Stomach (tissue), 9 donors: Measurements from ENCODE around the gene C17orf107. TPM values are rescaled to one million over a fixed set of nuclear protein-coding genes. Genes with fewer than 3 reads are reported as not detected.

Experiments used
- DNase-seq, 2 donors: peaks; one replicate each; pipeline versions ENCODE4 v3.0.0 to v3.0.0-alpha.2; 2013 to 2019
- H3K27ac ChIP-seq, 5 donors: fragments of 200-600 bp in 4 of 5; sonication (generic) in 4 of 5; one replicate each; pipeline ENCODE4 v1.5.1; 2013 to 2019; ENCODE audit warnings: mild to moderate bottlenecking in 1 of 5, moderate library complexity in 1 of 5
- H3K27me3 ChIP-seq, 3 donors: fragments of 200-600 bp; sonication (generic); one replicate each; pipeline ENCODE4 v1.5.1; 2017 to 2019; ENCODE audit warnings: mixed run types in 1 of 3
- H3K36me3 ChIP-seq, 4 donors: fragments of 200-600 bp; sonication (generic); 1 replicate in 3 of 4; 2 replicates in 1 of 4; pipeline ENCODE4 v1.5.1; 2016 to 2019
- H3K4me1 ChIP-seq, 4 donors: fragments of 200-600 bp; sonication (generic); one replicate each; pipeline ENCODE4 v1.5.1; 2016 to 2019
- H3K4me3 ChIP-seq, 4 donors: fragments of 200-600 bp; sonication (generic) in 3 of 4; one replicate each; pipeline ENCODE4 v1.5.1; 2016 to 2019; ENCODE audit warnings: mild to moderate bottlenecking in 1 of 4
- H3K9me3 ChIP-seq, 4 donors: fragments of 200-600 bp; sonication (generic); one replicate each; pipeline ENCODE4 v1.5.1; 2016 to 2019
- EP300 ChIP-seq: sonication (generic); formaldehyde crosslinking; IDR thresholded peaks from one replicate; pipeline ENCODE4 v1.6.1; 2017; ENCODE audit warnings: antibody characterized with exemption
- POLR2A ChIP-seq, 4 donors: fragments of 450-650 bp; IDR thresholded peaks; one replicate each; pipeline ENCODE4 v1.6.1; 2016; ENCODE audit warnings: antibody characterized with exemption in 4 of 4, control low read depth in 2 of 4, mild to moderate bottlenecking in 1 of 4, moderate library complexity in 1 of 4
- POLR2AphosphoS5 ChIP-seq, 3 donors: sonication (generic); formaldehyde crosslinking; IDR thresholded peaks; one replicate each; pipeline ENCODE4 v1.6.1; 2016; ENCODE audit warnings: antibody characterized with exemption in 3 of 3
- WGBS, 5 donors: extraction: QIAGEN DNeasy Blood & Tissue Kit in 3 of 5; methylation state at CpG; one replicate each; pipeline versions ENCODE4 v1.1.5 to v1.1.7; 2013 to 2018; 5-methylcytosine and 5-hydroxymethylcytosine counted together
- intact Hi-C: fragments of 100-400 bp; cut with DNase I; formaldehyde crosslinking; loops from one replicate; pipeline ENCODE4 v1.15.1; 2023; ENCODE audit warnings: low total_unique reads
- polyA plus RNA-seq, 3 donors: library from polyadenylated mRNA; stranded (reverse); fragments of 200-250 nt; gene quantifications; one replicate each; pipeline ENCODE4 v1.2.3, GENCODE V29; 2013
- total RNA-seq, 5 donors: library from RNA; depleted of rRNA; stranded (reverse); fragments of >200 nt; gene quantifications; one replicate each; pipeline versions ENCODE4 v1.1.0 to v1.2.3, GENCODE V29; 2014 to 2016
- TF ChIP-seq, protein P1 (sequence below), 7 experiments: fragments of 450-650 bp in 4 of 7; fragments of 200-600 bp in 3 of 7; sonication (generic) in 3 of 7; IDR thresholded peaks; one replicate each; pipeline ENCODE4 v1.5.1; 2016 to 2019; ENCODE audit warnings: antibody characterized with exemption in 7 of 7, control low read depth in 2 of 7, mild to moderate bottlenecking in 1 of 7
- donor health status: healthy with polysubstance abuse.
- donor health status: Bipolar disorder and iron deficiency.
- donor health status: healthy.

C17orf107 gene
- total and polyA plus RNA-seq, 8 donors = 0.75 to 6.6 (median 2.8) TPM; not detected in 1

DNA sequence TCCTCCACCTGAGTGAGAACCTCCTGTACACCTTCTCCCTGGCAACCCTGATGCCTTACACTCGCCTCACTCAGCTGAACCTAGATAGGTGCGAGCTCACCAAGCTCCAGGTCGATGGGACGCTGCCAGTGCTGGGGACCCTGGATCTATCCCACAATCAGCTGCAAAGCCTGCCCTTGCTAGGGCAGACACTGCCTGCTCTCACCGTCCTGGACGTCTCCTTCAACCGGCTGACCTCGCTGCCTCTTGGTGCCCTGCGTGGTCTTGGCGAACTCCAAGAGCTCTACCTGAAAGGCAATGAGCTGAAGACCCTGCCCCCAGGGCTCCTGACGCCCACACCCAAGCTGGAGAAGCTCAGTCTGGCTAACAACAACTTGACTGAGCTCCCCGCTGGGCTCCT, 33.4 kb downstream of the C17orf107 start:
- no peaks in the 10 kb centered on the region for H3K27me3 ChIP-seq
- H3K27ac ChIP-seq = no peak overlapping the region
- intact Hi-C loops = no loop called here
- H3K9me3 ChIP-seq = no peaks in the 10 kb centered on the region
- DNase-seq = no peak
- WGBS, 5 donors = 91 to 96% (median 91%) methylated on average over 8 to 12 of the region's 12 CpGs
- no peak for TF ChIP-seq EP300
- TF ChIP-seq, protein P1, sequence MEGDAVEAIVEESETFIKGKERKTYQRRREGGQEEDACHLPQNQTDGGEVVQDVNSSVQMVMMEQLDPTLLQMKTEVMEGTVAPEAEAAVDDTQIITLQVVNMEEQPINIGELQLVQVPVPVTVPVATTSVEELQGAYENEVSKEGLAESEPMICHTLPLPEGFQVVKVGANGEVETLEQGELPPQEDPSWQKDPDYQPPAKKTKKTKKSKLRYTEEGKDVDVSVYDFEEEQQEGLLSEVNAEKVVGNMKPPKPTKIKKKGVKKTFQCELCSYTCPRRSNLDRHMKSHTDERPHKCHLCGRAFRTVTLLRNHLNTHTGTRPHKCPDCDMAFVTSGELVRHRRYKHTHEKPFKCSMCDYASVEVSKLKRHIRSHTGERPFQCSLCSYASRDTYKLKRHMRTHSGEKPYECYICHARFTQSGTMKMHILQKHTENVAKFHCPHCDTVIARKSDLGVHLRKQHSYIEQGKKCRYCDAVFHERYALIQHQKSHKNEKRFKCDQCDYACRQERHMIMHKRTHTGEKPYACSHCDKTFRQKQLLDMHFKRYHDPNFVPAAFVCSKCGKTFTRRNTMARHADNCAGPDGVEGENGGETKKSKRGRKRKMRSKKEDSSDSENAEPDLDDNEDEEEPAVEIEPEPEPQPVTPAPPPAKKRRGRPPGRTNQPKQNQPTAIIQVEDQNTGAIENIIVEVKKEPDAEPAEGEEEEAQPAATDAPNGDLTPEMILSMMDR (IDR thresholded peaks at IDR 0.05) = no peak
- TF ChIP-seq POLR2A (IDR thresholded peaks at IDR 0.05) = no peak
- no peak for TF ChIP-seq POLR2AphosphoS5 (IDR thresholded peaks at IDR 0.05)
- H3K4me3 ChIP-seq = no peak overlapping the region
- peaks cover 5 to 19% (median 13%) of the 10 kb centered on the region in 4 donors for H3K4me1 ChIP-seq
- H3K36me3 ChIP-seq = peaks cover 19 to 32% (median 21%) of the 10 kb centered on the region in 4 donors

DNA sequence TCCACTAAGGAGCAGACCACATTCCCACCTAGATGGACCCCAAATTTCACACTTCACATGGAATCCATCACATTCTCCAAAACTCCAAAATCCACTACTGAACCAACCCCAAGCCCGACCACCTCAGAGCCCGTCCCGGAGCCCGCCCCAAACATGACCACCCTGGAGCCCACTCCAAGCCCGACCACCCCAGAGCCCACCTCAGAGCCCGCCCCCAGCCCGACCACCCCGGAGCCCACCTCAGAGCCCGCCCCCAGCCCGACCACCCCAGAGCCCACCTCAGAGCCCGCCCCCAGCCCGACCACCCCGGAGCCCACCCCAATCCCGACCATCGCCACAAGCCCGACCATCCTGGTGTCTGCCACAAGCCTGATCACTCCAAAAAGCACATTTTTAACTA, 34.3 kb downstream of the C17orf107 start:
- H3K27me3 ChIP-seq = no peaks in the 10 kb centered on the region
- no peak for DNase-seq
- WGBS, 5 donors = 75 to 92% (median 77%) methylated on average over 4 to 16 of the region's 16 CpGs
- H3K36me3 ChIP-seq = peaks cover 25 to 41% (median 27%) of the 10 kb centered on the region in 4 donors
- H3K4me1 ChIP-seq = peaks cover 14 to 27% (median 22%) of the 10 kb centered on the region in 4 donors
- no peak overlapping the region for H3K4me3 ChIP-seq
- intact Hi-C loops = no loop called here
- H3K27ac ChIP-seq = peak overlapping the region in 1 of 5 donors; percentile 19
- TF ChIP-seq POLR2AphosphoS5 (IDR thresholded peaks at IDR 0.05) = no peak
- no peak for TF ChIP-seq EP300
- TF ChIP-seq, protein P1 (IDR thresholded peaks at IDR 0.05) = no peak
- TF ChIP-seq POLR2A (IDR thresholded peaks at IDR 0.05) = no peak
- H3K9me3 ChIP-seq = no peaks in the 10 kb centered on the region

DNA sequence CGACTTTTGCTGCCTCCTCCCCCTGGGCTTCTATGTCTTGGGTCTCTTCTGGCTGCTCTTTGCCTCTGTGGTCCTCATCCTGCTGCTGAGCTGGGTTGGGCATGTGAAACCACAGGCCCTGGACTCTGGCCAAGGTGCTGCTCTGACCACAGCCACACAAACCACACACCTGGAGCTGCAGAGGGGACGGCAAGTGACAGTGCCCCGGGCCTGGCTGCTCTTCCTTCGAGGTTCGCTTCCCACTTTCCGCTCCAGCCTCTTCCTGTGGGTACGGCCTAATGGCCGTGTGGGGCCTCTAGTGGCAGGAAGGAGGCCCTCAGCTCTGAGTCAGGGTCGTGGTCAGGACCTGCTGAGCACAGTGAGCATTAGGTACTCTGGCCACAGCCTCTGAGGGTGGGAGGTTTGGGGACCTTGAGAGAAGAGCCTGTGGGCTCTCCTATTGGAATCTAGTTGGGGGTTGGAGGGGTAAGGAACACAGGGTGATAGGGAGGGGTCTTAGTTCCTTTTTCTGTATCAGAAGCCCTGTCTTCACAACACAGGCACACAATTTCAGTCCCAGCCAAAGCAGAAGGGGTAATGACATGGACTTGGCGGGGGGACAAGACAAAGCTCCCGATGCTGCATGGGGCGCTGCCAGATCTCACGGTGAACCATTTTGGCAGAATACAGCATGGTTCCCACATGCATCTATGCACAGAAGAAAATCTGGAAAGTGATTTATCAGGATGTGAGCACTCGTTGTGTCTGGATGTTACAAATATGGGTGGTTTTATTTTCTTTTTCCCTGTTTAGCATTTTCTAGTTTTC, 35.0 kb downstream of the C17orf107 start:
- 22 to 28% (median 26%) methylated on average over 10 to 14 of the region's 14 CpGs for WGBS, 5 donors
- Histone ChIP-seq H3K4me3 (no peak overlapping the region), H3K4me1 (peaks cover 21 to 35% (median 29%) of the 10 kb centered on the region in 4 donors), H3K27ac (peak overlapping the region in 2 of 5 donors; percentile 19 to 32), H3K27me3 (no peaks in the 10 kb centered on the region), H3K9me3 (no peaks in the 10 kb centered on the region), H3K36me3 (peaks cover 25 to 41% (median 27%) of the 10 kb centered on the region in 4 donors)
- peak; percentile 64 to 69 for DNase-seq
- TF ChIP-seq, protein P1 (IDR thresholded peaks at IDR 0.05) = no peak
- TF ChIP-seq POLR2AphosphoS5 (IDR thresholded peaks at IDR 0.05) = peak in 1 of 3 donors; percentile 20
- intact Hi-C loops = no loop called here

DNA sequence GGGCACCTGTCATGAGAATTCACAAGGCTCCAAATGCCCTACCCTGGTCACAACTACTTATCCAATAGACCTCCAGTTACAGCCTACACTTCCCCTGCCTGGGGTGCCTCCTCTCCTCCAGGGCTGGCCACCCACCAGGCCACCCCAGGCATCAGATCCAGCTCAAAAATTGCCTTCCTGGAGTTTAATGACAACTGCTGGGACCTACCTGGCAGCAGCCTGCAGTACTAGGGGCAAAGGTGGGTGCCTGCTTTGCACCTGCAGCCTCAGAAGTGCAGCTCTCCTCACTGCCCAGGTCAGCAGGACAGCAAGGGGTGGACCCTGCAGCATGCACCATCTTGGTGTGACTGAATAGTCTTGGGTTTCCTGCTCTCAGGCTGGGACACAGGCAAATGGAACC, 36.3 kb downstream of the C17orf107 start:
- intact Hi-C loops = no loop called here
- DNase-seq = no peak
- peaks cover 25 to 41% (median 27%) of the 10 kb centered on the region in 4 donors for H3K36me3 ChIP-seq
- no peaks in the 10 kb centered on the region for H3K27me3 ChIP-seq
- peaks cover 21 to 36% (median 32%) of the 10 kb centered on the region in 4 donors for H3K4me1 ChIP-seq
- no peaks in the 10 kb centered on the region for H3K9me3 ChIP-seq
- no peak overlapping the region for H3K27ac ChIP-seq
- no peak overlapping the region for H3K4me3 ChIP-seq
- TF ChIP-seq, protein P1 (IDR thresholded peaks at IDR 0.05) = no peak
- TF ChIP-seq POLR2A (IDR thresholded peaks at IDR 0.05) = no peak
- no peak for TF ChIP-seq POLR2AphosphoS5 (IDR thresholded peaks at IDR 0.05)
- no peak for TF ChIP-seq EP300
